ENCODE data around the gene NF1.

NF1 gene

DNA sequence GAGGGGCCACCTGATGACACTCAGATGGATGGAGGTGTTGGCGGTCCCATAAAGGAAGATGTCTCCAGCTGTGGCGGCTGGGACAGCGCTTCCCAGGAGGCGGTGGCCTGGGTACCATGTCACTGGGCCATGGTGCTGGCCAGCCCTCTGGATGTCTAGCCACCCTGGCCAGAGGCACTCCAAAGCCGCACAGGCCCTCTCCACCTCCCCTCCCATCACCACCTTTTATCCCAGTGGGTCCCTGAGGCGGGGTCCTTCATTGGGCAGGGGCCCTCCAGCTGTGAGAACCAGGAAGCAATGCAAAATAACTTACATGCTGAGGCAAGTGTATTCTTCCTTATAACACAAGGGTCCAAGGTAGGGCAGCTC lies 319.8 kb downstream of the NF1 start:
- DNase-seq (ENCODE audit: low read depth): no peak
- no peak overlapping the region for H3K4me3 ChIP-seq (ENCODE audit: low read depth, low read length)
- TF ChIP-seq, protein P1, sequence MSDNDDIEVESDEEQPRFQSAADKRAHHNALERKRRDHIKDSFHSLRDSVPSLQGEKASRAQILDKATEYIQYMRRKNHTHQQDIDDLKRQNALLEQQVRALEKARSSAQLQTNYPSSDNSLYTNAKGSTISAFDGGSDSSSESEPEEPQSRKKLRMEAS (IDR thresholded peaks at IDR 0.05; ENCODE audit: low read depth, low read length): no peak
- TF ChIP-seq POLR2A (IDR thresholded peaks at IDR 0.05; ENCODE audit: extremely low read depth, insufficient read length): no peak
- no peak for TF ChIP-seq MYC (IDR thresholded peaks at IDR 0.05; ENCODE audit: low read depth, low read length)
- TF ChIP-seq, protein P2, sequence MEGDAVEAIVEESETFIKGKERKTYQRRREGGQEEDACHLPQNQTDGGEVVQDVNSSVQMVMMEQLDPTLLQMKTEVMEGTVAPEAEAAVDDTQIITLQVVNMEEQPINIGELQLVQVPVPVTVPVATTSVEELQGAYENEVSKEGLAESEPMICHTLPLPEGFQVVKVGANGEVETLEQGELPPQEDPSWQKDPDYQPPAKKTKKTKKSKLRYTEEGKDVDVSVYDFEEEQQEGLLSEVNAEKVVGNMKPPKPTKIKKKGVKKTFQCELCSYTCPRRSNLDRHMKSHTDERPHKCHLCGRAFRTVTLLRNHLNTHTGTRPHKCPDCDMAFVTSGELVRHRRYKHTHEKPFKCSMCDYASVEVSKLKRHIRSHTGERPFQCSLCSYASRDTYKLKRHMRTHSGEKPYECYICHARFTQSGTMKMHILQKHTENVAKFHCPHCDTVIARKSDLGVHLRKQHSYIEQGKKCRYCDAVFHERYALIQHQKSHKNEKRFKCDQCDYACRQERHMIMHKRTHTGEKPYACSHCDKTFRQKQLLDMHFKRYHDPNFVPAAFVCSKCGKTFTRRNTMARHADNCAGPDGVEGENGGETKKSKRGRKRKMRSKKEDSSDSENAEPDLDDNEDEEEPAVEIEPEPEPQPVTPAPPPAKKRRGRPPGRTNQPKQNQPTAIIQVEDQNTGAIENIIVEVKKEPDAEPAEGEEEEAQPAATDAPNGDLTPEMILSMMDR (IDR thresholded peaks at IDR 0.05; ENCODE audit: low read depth, low read length): no peak

DNA sequence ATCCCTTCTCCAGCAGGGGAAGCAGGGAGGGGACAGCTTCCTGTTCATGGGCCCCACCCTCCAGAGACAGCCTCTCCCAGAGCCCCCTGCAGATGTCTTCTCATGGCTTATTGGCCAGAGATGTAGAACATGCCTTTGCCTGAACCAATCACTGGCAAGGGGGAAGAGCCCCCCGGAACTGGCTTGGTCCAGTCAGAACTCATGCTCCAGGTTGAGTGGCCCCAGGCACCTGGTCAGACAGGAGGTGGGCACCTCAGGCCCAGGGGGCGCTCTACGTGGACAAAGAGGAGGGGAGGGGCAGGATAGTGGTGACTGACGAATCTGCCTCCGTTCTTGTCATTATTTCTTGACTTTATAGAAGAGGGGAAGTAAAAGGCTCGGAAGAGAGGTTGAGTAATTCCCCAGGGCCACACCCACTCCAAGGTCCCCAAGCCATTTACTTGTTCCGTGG lies 320.3 kb downstream of the NF1 start:
- DNase-seq (ENCODE audit: low read depth): peak; percentile 92
- no peak for TF ChIP-seq POLR2A (IDR thresholded peaks at IDR 0.05; ENCODE audit: extremely low read depth, insufficient read length)
- TF ChIP-seq, protein P2 (IDR thresholded peaks at IDR 0.05; ENCODE audit: low read depth, low read length): peak; percentile 46
- H3K4me3 ChIP-seq (ENCODE audit: low read depth, low read length): peak overlapping the region; percentile 32

- no peak for DNase-seq (ENCODE audit: low read depth)
- H3K4me3 ChIP-seq (ENCODE audit: low read depth, low read length): peak overlapping the region; percentile 32
- TF ChIP-seq MYC (IDR thresholded peaks at IDR 0.05; ENCODE audit: low read depth, low read length): no peak
- TF ChIP-seq, protein P2 (IDR thresholded peaks at IDR 0.05; ENCODE audit: low read depth, low read length): no peak
- TF ChIP-seq, protein P1 (IDR thresholded peaks at IDR 0.05; ENCODE audit: low read depth, low read length): no peak
- no peak for TF ChIP-seq POLR2A (IDR thresholded peaks at IDR 0.05; ENCODE audit: extremely low read depth, insufficient read length)
These were observed 321.1 kb downstream of the NF1 start for GRCh38 chr17:31415640-31416502.

DNA sequence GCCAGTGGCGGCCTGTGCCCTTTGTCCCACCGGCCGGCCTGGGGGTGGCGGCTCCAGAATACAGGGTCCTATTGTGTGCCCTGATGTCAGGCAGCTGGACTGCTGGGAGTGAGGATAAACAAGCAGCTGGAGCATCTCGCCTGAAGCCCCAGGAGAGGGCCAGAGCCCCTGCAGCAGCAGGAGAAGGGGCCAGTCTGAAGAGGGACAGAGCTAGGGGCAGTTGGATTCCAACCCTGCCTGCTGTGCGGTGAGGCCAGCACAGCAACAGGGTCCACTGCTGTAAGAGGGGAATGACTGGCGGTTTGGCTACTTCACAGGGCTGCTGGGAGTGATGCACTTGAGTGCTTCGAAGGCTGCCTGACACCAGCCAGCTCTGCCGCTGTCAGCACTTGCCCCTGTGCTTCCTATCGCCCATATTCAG lies 321.7 kb downstream of the NF1 start:
- TF ChIP-seq, protein P2 (IDR thresholded peaks at IDR 0.05; ENCODE audit: low read depth, low read length): no peak
- TF ChIP-seq POLR2A (IDR thresholded peaks at IDR 0.05; ENCODE audit: extremely low read depth, insufficient read length) (no peak), MYC (IDR thresholded peaks at IDR 0.05; ENCODE audit: low read depth, low read length) (no peak)
- TF ChIP-seq, protein P1 (IDR thresholded peaks at IDR 0.05; ENCODE audit: low read depth, low read length): no peak
- DNase-seq (ENCODE audit: low read depth): no peak
- H3K4me3 ChIP-seq (ENCODE audit: low read depth, low read length): no peak overlapping the region

- no peak overlapping the region for H3K4me3 ChIP-seq (ENCODE audit: low read depth, low read length)
- no peak for DNase-seq (ENCODE audit: low read depth)
- TF ChIP-seq, protein P2 (IDR thresholded peaks at IDR 0.05; ENCODE audit: low read depth, low read length): no peak
- no peak for TF ChIP-seq POLR2A (IDR thresholded peaks at IDR 0.05; ENCODE audit: extremely low read depth, insufficient read length)
- TF ChIP-seq, protein P1 (IDR thresholded peaks at IDR 0.05; ENCODE audit: low read depth, low read length): no peak
- TF ChIP-seq MYC (IDR thresholded peaks at IDR 0.05; ENCODE audit: low read depth, low read length): no peak
These were observed 322.4 kb downstream of the NF1 start for GRCh38 chr17:31417051-31417792.

All from NB4 (cell line).